ENCODE data around the gene HIVEP1. TPM values are rescaled to one million over a fixed set of nuclear protein-coding genes. Genes with fewer than 3 reads are reported as not detected.

HIVEP1 gene
- total RNA-seq, 1 donor from 2014 or later = 37.1 TPM

- H3K27me3 Mint-ChIP-seq (ENCODE audit: unreplicated experiment) = no peaks in the 10 kb centered on the region
- TF ChIP-seq, protein P1, sequence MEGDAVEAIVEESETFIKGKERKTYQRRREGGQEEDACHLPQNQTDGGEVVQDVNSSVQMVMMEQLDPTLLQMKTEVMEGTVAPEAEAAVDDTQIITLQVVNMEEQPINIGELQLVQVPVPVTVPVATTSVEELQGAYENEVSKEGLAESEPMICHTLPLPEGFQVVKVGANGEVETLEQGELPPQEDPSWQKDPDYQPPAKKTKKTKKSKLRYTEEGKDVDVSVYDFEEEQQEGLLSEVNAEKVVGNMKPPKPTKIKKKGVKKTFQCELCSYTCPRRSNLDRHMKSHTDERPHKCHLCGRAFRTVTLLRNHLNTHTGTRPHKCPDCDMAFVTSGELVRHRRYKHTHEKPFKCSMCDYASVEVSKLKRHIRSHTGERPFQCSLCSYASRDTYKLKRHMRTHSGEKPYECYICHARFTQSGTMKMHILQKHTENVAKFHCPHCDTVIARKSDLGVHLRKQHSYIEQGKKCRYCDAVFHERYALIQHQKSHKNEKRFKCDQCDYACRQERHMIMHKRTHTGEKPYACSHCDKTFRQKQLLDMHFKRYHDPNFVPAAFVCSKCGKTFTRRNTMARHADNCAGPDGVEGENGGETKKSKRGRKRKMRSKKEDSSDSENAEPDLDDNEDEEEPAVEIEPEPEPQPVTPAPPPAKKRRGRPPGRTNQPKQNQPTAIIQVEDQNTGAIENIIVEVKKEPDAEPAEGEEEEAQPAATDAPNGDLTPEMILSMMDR (IDR thresholded peaks at IDR 0.05; ENCODE audit: partially characterized antibody, unreplicated experiment) = no peak
- no peak overlapping the region for H3K27ac Mint-ChIP-seq (ENCODE audit: unreplicated experiment)
- no peaks in the 10 kb centered on the region for H3K9me3 Mint-ChIP-seq (ENCODE audit: unreplicated experiment)
- no peaks in the 10 kb centered on the region for H3K36me3 Mint-ChIP-seq (ENCODE audit: unreplicated experiment)
- H3K4me1 Mint-ChIP-seq (ENCODE audit: low read depth, unreplicated experiment) = peaks cover 4% of the 10 kb centered on the region
- H3K4me3 Mint-ChIP-seq (ENCODE audit: unreplicated experiment) = no peak overlapping the region
- DNase-seq = no peak
These were observed 65.1 kb downstream of the HIVEP1 start for GRCh38 chr6:12077021-12077710.

DNA sequence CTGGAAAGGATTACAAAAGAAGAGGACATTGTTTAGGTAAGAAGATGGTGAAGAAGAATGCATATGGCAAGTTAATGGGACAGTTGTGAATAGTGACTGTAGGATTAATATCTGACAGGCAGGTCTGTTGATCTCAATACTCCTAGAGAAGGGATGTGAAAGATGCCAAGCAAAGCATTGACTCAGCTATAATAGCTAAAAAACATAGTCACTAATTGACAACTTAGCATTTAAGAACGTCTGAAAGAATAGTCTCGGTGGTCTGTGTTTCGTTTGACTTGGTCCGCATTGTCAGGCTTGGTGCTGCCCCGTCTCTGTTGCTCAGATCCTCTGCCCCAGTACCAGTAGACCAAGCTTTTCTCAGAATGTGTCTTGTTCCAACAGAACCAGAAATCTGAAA lies 65.9 kb downstream of the HIVEP1 start:
- H3K27me3 Mint-ChIP-seq (ENCODE audit: unreplicated experiment) = no peaks in the 10 kb centered on the region
- H3K27ac Mint-ChIP-seq (ENCODE audit: unreplicated experiment) = no peak overlapping the region
- DNase-seq = no peak
- peaks cover 4% of the 10 kb centered on the region for H3K4me1 Mint-ChIP-seq (ENCODE audit: low read depth, unreplicated experiment)
- no peaks in the 10 kb centered on the region for H3K36me3 Mint-ChIP-seq (ENCODE audit: unreplicated experiment)
- no peak overlapping the region for H3K4me3 Mint-ChIP-seq (ENCODE audit: unreplicated experiment)
- TF ChIP-seq, protein P1 (IDR thresholded peaks at IDR 0.05; ENCODE audit: partially characterized antibody, unreplicated experiment) = no peak
- peaks cover 2% of the 10 kb centered on the region for H3K9me3 Mint-ChIP-seq (ENCODE audit: unreplicated experiment)

DNA sequence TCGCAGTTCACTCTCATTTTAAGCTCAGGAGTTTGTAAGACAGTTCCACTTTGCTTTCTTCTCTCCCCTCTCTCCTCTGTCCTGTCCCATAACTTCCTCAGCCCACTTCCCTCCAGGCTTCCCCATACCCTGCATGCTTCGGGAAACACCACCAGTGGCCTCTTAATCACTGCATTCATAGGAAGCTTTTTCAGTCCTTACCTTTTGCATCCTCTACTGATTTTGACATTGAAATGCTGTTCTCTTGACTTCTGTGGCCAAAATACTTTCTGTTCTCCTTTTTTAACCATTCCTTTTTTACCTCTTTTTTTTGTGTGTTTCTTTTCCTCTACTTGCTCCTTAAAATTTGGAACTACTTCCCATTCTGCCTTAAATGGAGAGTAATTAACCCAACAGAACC lies 69.7 kb downstream of the HIVEP1 start:
- no peak for DNase-seq
- Mint-ChIP-seq H3K9me3 (ENCODE audit: unreplicated experiment) (peaks cover 2% of the 10 kb centered on the region), H3K4me3 (ENCODE audit: unreplicated experiment) (no peak overlapping the region), H3K36me3 (ENCODE audit: unreplicated experiment) (no peaks in the 10 kb centered on the region), H3K27ac (ENCODE audit: unreplicated experiment) (no peak overlapping the region), H3K4me1 (ENCODE audit: low read depth, unreplicated experiment) (peaks cover 12% of the 10 kb centered on the region), H3K27me3 (ENCODE audit: unreplicated experiment) (no peaks in the 10 kb centered on the region)
- TF ChIP-seq, protein P1 (IDR thresholded peaks at IDR 0.05; ENCODE audit: partially characterized antibody, unreplicated experiment) = no peak

GRCh38 chr6:12082368-12082767 lies 70.3 kb downstream of the HIVEP1 start:
- TF ChIP-seq, protein P1 (IDR thresholded peaks at IDR 0.05; ENCODE audit: partially characterized antibody, unreplicated experiment) = no peak
- Mint-ChIP-seq H3K27me3 (ENCODE audit: unreplicated experiment) (no peaks in the 10 kb centered on the region), H3K4me1 (ENCODE audit: low read depth, unreplicated experiment) (peaks cover 12% of the 10 kb centered on the region), H3K36me3 (ENCODE audit: unreplicated experiment) (no peaks in the 10 kb centered on the region), H3K4me3 (ENCODE audit: unreplicated experiment) (no peak overlapping the region), H3K27ac (ENCODE audit: unreplicated experiment) (no peak overlapping the region), H3K9me3 (ENCODE audit: unreplicated experiment) (peaks cover 2% of the 10 kb centered on the region)
- no peak for DNase-seq

DNA sequence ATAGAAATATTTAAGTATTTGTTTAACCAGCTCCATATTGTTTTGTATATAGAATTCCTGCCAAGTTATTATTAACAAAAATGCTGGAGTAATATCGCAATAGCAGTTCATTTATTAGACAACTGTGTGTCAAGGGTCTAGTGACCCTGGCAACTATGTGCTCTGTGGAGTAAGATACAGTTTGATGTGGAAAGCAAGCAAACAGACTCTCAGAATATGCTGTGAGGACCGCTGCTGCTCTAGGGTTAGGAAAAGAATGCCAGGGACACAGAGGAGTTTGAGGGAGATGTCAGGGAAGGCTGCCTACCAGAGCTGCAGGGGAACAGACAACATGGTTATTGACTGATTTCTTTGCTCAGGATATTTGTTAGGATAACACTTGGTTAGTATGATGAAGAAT lies 71.2 kb downstream of the HIVEP1 start:
- H3K27ac Mint-ChIP-seq (ENCODE audit: unreplicated experiment) = no peak overlapping the region
- no peak overlapping the region for H3K4me3 Mint-ChIP-seq (ENCODE audit: unreplicated experiment)
- TF ChIP-seq, protein P1 (IDR thresholded peaks at IDR 0.05; ENCODE audit: partially characterized antibody, unreplicated experiment) = no peak
- H3K9me3 Mint-ChIP-seq (ENCODE audit: unreplicated experiment) = peaks cover 2% of the 10 kb centered on the region
- H3K4me1 Mint-ChIP-seq (ENCODE audit: low read depth, unreplicated experiment) = peaks cover 12% of the 10 kb centered on the region
- no peaks in the 10 kb centered on the region for H3K36me3 Mint-ChIP-seq (ENCODE audit: unreplicated experiment)
- H3K27me3 Mint-ChIP-seq (ENCODE audit: unreplicated experiment) = no peaks in the 10 kb centered on the region
- DNase-seq = no peak
